Measurements from ENCODE around the gene ABCA8. TPM values are rescaled to one million over a fixed set of nuclear protein-coding genes. Genes with fewer than 3 reads are reported as not detected.

ABCA8 gene
- total and polyA plus RNA-seq, 10 of the 15 experiments (the other 5 are each of a cell fraction or from before 2014, with no cell fraction given): 0.05 to 0.15 TPM; not detected in 8

DNA sequence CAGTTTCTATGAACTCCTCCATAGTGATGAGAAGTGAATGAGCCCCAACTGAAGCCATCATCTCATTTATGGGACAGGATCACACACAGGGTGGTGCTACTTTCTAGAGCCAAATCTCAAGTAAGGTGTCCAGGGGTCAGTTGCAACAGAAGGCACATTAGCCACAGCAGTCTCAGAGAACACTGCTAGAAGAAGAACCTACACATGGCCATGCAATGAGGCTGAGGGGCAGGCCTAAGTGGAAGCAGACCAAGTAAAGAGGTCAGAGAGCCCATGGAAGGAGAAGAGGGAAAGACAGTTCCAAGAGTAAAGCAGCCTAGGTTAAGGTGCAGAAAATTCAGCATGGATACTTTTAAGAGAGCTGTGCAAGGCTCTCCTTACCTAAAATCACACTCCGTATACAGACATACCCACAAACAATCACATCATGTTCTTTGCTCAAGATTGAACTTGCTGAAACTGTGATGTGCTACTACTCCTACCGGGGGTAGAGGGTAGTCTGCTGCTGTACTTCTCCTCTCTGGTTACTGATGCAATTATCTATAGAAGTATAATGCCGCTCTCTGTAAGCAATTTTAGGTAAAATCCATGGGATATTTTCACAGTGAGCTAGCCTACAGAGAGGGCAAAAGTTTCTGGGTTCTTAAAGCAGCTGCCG, 1.7 kb downstream of the ABCA8 start:
- ChIA-PET SMC1A (ENCODE audit: uncharacterized antibody, unreplicated experiment) (no interaction called here), RAD21 (ENCODE audit: unreplicated experiment) (no interaction called here), POLR2A (no interaction called here), CTCF (no interaction called here)
- H3K9me3 ChIP-seq (replicated peaks; ENCODE audit: control insufficient read depth, insufficient read depth, low read length): no peaks in the 10 kb centered on the region
- H2AFZ ChIP-seq (ENCODE audit: control insufficient read depth, low read depth, low read length): no peak overlapping the region
- TF ChIP-seq ZZZ3 (IDR thresholded peaks at IDR 0.05; ENCODE audit: control insufficient read depth, insufficient read length, low read depth) (no peak), NRF1 (conservative IDR thresholded peaks at IDR 0.05; ENCODE audit: low read depth, low read length) (no peak), ZNF384 (IDR thresholded peaks at IDR 0.05; ENCODE audit: borderline replicate concordance, low read depth, low read length) (no peak), ZNF207 (IDR thresholded peaks at IDR 0.05; ENCODE audit: borderline replicate concordance) (no peak), USF1 (IDR thresholded peaks at IDR 0.05; ENCODE audit: borderline replicate concordance, extremely low read length, insufficient read depth, low read depth, low read length) (no peak), RFX5 (IDR thresholded peaks at IDR 0.05; ENCODE audit: low read depth, low read length) (no peak), LARP7 (IDR thresholded peaks at IDR 0.05) (no peak), ATF2 (IDR thresholded peaks at IDR 0.05; ENCODE audit: low read length) (no peak), ZNF274 (IDR thresholded peaks at IDR 0.05; ENCODE audit: insufficient read depth, insufficient read length) (no peak)
- TF ChIP-seq, protein P1, sequence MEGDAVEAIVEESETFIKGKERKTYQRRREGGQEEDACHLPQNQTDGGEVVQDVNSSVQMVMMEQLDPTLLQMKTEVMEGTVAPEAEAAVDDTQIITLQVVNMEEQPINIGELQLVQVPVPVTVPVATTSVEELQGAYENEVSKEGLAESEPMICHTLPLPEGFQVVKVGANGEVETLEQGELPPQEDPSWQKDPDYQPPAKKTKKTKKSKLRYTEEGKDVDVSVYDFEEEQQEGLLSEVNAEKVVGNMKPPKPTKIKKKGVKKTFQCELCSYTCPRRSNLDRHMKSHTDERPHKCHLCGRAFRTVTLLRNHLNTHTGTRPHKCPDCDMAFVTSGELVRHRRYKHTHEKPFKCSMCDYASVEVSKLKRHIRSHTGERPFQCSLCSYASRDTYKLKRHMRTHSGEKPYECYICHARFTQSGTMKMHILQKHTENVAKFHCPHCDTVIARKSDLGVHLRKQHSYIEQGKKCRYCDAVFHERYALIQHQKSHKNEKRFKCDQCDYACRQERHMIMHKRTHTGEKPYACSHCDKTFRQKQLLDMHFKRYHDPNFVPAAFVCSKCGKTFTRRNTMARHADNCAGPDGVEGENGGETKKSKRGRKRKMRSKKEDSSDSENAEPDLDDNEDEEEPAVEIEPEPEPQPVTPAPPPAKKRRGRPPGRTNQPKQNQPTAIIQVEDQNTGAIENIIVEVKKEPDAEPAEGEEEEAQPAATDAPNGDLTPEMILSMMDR (IDR thresholded peaks at IDR 0.05 in 2 of 3, conservative IDR thresholded peaks at IDR 0.05 in 1 of 3; ENCODE audit: control insufficient read depth in 2 of 3, extremely low read depth in 1 of 3, insufficient read depth in 1 of 3, low read depth in 3 of 3, low read length in 3 of 3): no peak
- TF ChIP-seq, protein P2, sequence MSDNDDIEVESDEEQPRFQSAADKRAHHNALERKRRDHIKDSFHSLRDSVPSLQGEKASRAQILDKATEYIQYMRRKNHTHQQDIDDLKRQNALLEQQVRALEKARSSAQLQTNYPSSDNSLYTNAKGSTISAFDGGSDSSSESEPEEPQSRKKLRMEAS (IDR thresholded peaks at IDR 0.05; ENCODE audit: low read depth, low read length): no peak
- H3K27me3 ChIP-seq (replicated peaks in 1 of 2; ENCODE audit: control insufficient read depth in 2 of 2, insufficient read depth in 2 of 2, low read length in 1 of 2): no peaks in the 10 kb centered on the region
- H3K4me2 ChIP-seq (ENCODE audit: control insufficient read depth, insufficient read depth): no peak overlapping the region
- no peak for FAIRE-seq
- no peak for ATAC-seq
- H3K36me3 ChIP-seq (ENCODE audit: control insufficient read depth in 2 of 2, insufficient read depth in 2 of 2, low read length in 1 of 2): no peaks in the 10 kb centered on the region
- H4K20me1 ChIP-seq (ENCODE audit: control insufficient read depth, insufficient read depth): no peaks in the 10 kb centered on the region
- DNase-seq (ENCODE audit: low read depth, low spot score): no peak
- H3K27ac ChIP-seq (ENCODE audit: control insufficient read depth, insufficient read depth): no peak overlapping the region
- H3K4me1 ChIP-seq (ENCODE audit: control insufficient read depth, insufficient read depth, low read length): no peaks in the 10 kb centered on the region
- H3K9ac ChIP-seq (ENCODE audit: control insufficient read depth, insufficient read depth, low read length): no peak overlapping the region
- H3K79me2 ChIP-seq (ENCODE audit: control insufficient read depth, insufficient read depth, low read length): no peaks in the 10 kb centered on the region
- no TSS peak for BruUV-seq (replicated peaks)
- H3K4me3 ChIP-seq: no peak overlapping the region
- intact Hi-C loops (cut with micrococcal nuclease; ENCODE audit: unreplicated experiment) (no loop called here), in situ Hi-C loops (cut with MboI) (no loop called here)
- 35% methylated on average over 4 of the region's 4 CpGs for WGBS (ENCODE audit: insufficient coverage, insufficient replicate concordance, low lambda C conversion rate, missing lambda C conversion rate)

All from GM12878 (cell line).